ENCODE data around the gene GFI1B. TPM values are rescaled to one million over a fixed set of nuclear protein-coding genes. Genes with fewer than 3 reads are reported as not detected.

Gene GFI1B
- total RNA-seq, 1 experiment from 2014 or later = not detected

- peak within 1 kb of the TSS; percentile 75 for H3K27ac Mint-ChIP-seq (ENCODE audit: unreplicated experiment)
- CTCF ChIA-PET = interaction anchor here (0.6 to 1.3 kb wide), 5 partner anchors 8 to 1358 kb away, joined by 3 to 16 read pairs (median 3); no protein-coding TSS in a partner anchor
Observed at GRCh38 chr9:133030317-133031129, 52.0 kb downstream of the GFI1B start, which contains the start of gene GTF3C5. TSS of gene GTF3C5 (plus strand) at chr9:133030997. CDS start at chr9:133031012, 15 bp downstream.

DNA sequence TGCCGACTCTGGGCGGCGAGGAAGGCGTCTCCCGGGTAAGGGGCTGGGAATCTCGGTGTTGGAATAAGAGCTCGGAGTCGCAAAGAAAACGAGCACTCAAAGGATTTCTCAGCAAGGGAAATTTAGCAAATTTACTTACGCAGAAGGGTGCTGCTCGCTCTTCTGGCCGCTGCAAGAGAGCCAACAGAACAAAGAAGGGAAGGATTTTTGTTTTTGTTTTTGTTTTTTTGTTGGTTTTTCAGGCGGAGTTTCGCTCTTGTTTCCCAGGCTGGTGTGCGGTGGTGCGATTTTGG lies 52.6 kb downstream of the GFI1B start:
- Mint-ChIP-seq H3K4me1 (ENCODE audit: low read depth, unreplicated experiment) (peaks cover 14% of the 10 kb centered on the region), H3K4me3 (ENCODE audit: low read depth, unreplicated experiment) (peak overlapping the region; percentile 94), H3K36me3 (ENCODE audit: insufficient read depth, unreplicated experiment) (peaks cover 25% of the 10 kb centered on the region), H3K9me3 (ENCODE audit: low read depth, unreplicated experiment) (no peaks in the 10 kb centered on the region), H3K27me3 (ENCODE audit: unreplicated experiment) (no peaks in the 10 kb centered on the region), H3K27ac (ENCODE audit: unreplicated experiment) (peak overlapping the region; percentile 75)
- no TSS peak for BruUV-seq (replicated peaks)
- no peak for DNase-seq
- intact Hi-C loops (cut with micrococcal nuclease; ENCODE audit: unreplicated experiment) = loop anchor here (10.0 kb wide), 1 partner anchor 114 kb away; no protein-coding TSS in a partner anchor
- TF ChIP-seq, protein P1, sequence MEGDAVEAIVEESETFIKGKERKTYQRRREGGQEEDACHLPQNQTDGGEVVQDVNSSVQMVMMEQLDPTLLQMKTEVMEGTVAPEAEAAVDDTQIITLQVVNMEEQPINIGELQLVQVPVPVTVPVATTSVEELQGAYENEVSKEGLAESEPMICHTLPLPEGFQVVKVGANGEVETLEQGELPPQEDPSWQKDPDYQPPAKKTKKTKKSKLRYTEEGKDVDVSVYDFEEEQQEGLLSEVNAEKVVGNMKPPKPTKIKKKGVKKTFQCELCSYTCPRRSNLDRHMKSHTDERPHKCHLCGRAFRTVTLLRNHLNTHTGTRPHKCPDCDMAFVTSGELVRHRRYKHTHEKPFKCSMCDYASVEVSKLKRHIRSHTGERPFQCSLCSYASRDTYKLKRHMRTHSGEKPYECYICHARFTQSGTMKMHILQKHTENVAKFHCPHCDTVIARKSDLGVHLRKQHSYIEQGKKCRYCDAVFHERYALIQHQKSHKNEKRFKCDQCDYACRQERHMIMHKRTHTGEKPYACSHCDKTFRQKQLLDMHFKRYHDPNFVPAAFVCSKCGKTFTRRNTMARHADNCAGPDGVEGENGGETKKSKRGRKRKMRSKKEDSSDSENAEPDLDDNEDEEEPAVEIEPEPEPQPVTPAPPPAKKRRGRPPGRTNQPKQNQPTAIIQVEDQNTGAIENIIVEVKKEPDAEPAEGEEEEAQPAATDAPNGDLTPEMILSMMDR (IDR thresholded peaks at IDR 0.05; ENCODE audit: unreplicated experiment) = no peak
- CTCF ChIA-PET = interaction anchor here (1.3 kb wide), 1 partner anchor 9 kb away, joined by 16 read pairs; no protein-coding TSS in a partner anchor

More at GRCh38 chr9:133030317-133031129, 52.0 kb downstream of the GFI1B start, which contains the start of gene GTF3C5:
- intact Hi-C loops (cut with micrococcal nuclease; ENCODE audit: unreplicated experiment) = loop anchor here (10.0 kb wide), 1 partner anchor 114 kb away; no protein-coding TSS in a partner anchor
- Mint-ChIP-seq H3K9me3 (ENCODE audit: low read depth, unreplicated experiment) (no peaks in the 10 kb centered on the region), H3K36me3 (ENCODE audit: insufficient read depth, unreplicated experiment) (peaks cover 25% of the 10 kb centered on the region), H3K4me1 (ENCODE audit: low read depth, unreplicated experiment) (peaks cover 14% of the 10 kb centered on the region), H3K4me3 (ENCODE audit: low read depth, unreplicated experiment) (peak within 1 kb of the TSS; percentile 94), H3K27me3 (ENCODE audit: unreplicated experiment) (no peaks in the 10 kb centered on the region)
- TF ChIP-seq, protein P1 (IDR thresholded peaks at IDR 0.05; ENCODE audit: unreplicated experiment) = no peak
- TSS peak; percentile 20 for BruUV-seq (replicated peaks)
- peak; percentile 88 for DNase-seq

DNA sequence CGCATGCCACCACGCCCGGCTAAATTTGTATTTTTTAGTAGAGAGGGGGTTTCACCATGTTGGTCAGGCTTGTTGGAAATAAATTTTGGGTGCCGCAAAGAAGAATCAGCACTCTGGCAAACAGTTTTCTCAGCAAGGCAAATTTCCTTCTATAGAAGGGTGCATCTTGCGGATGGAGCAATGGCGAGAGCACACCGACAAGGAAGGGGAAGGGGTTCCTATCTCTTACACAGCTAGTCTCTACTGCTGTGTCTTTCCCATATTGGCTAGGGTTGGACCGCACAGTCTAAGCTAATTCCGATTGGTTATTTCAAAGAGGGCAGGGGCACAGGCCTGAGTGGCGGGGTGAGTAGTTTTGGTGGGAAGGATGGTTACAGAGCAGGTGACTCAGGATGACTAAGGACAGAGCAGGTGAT lies 53.0 kb downstream of the GFI1B start:
- peak overlapping the region; percentile 94 for H3K4me3 Mint-ChIP-seq (ENCODE audit: low read depth, unreplicated experiment)
- no TSS peak for BruUV-seq (replicated peaks)
- H3K9me3 Mint-ChIP-seq (ENCODE audit: low read depth, unreplicated experiment) = no peaks in the 10 kb centered on the region
- TF ChIP-seq, protein P1 (IDR thresholded peaks at IDR 0.05; ENCODE audit: unreplicated experiment) = no peak
- H3K27me3 Mint-ChIP-seq (ENCODE audit: unreplicated experiment) = no peaks in the 10 kb centered on the region
- H3K27ac Mint-ChIP-seq (ENCODE audit: unreplicated experiment) = peak overlapping the region; percentile 75
- intact Hi-C loops (cut with micrococcal nuclease; ENCODE audit: unreplicated experiment) = loop anchor here (10.0 kb wide), 1 partner anchor 113 kb away; no protein-coding TSS in a partner anchor
- no peak for DNase-seq
- CTCF ChIA-PET = no interaction called here
- H3K4me1 Mint-ChIP-seq (ENCODE audit: low read depth, unreplicated experiment) = peaks cover 14% of the 10 kb centered on the region
- H3K36me3 Mint-ChIP-seq (ENCODE audit: insufficient read depth, unreplicated experiment) = peaks cover 25% of the 10 kb centered on the region

GRCh38 chr9:133032171-133032570 lies 53.7 kb downstream of the GFI1B start:
- Mint-ChIP-seq H3K27me3 (ENCODE audit: unreplicated experiment) (no peaks in the 10 kb centered on the region), H3K27ac (ENCODE audit: unreplicated experiment) (no peak overlapping the region), H3K9me3 (ENCODE audit: low read depth, unreplicated experiment) (no peaks in the 10 kb centered on the region), H3K36me3 (ENCODE audit: insufficient read depth, unreplicated experiment) (peaks cover 25% of the 10 kb centered on the region), H3K4me3 (ENCODE audit: low read depth, unreplicated experiment) (peak overlapping the region; percentile 94), H3K4me1 (ENCODE audit: low read depth, unreplicated experiment) (peaks cover 14% of the 10 kb centered on the region)
- no TSS peak for BruUV-seq (replicated peaks)
- DNase-seq = no peak
- TF ChIP-seq, protein P1 (IDR thresholded peaks at IDR 0.05; ENCODE audit: unreplicated experiment) = no peak
- CTCF ChIA-PET = no interaction called here
- intact Hi-C loops (cut with micrococcal nuclease; ENCODE audit: unreplicated experiment) = loop anchor here (10.0 kb wide), 1 partner anchor 113 kb away; no protein-coding TSS in a partner anchor
